NT2/D1 (cell line): ENCODE measurements around the gene CD28.

Source experiments
- YY1 ChIP-seq: IDR thresholded peaks from 2 replicates; pipeline ENCODE4 v1.6.1; 2011; ENCODE audit not compliant: insufficient read length, insufficient read depth
- ZNF274 ChIP-seq: IDR thresholded peaks from 2 replicates; pipeline ENCODE4 v1.6.1; 2011; ENCODE audit warnings: mild to moderate bottlenecking, low read depth, low read length

DNA sequence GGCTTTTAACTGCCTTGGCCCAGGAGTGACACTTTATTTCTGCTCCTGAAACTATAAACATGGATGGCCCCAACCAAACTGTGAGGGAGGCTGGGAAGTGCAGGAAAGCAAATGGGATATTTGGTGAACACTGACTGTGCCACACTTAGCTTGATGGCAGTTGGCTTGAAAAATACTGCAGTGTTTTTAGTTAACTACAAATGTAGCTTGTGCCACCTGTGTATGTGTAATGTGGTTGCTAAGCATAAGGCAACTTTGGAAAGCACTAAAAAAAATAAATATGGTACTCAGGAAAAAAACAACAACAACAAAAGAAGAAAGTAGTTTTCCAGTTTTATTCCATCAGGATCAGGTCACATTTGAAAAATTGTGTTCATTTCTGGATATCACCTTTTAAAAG is 73.8 kb downstream of the CD28 start:
- TF ChIP-seq YY1 (no peak), ZNF274 (no peak)
